Stimulated activated CD4-positive, alpha-beta T cell treated with anti-CD3 and anti-CD28 coated beads, Interleukin-1b, Interleukin-23, amount 100 ng/mL, for 1 hour (primary cell): Measurements from ENCODE around the gene KLF8.

Experiments used
- DNase-seq, 2 donors: peaks; one replicate each; pipeline ENCODE4 v3.0.0-alpha.2; 2020; ENCODE audit warnings: low read depth in 2 of 2

The KLF8 gene

GRCh38 chrX:56309881-56310280 lies 77.7 kb downstream of the KLF8 start:
- DNase-seq, result no peak

- DNase-seq, result no peak
These were observed 78.4 kb downstream of the KLF8 start for GRCh38 chrX:56310581-56310980.

GRCh38 chrX:56313308-56313707 lies 81.2 kb downstream of the KLF8 start:
- DNase-seq, result no peak

GRCh38 chrX:56314334-56314733 lies 82.2 kb downstream of the KLF8 start:
- DNase-seq, result no peak

- no peak for DNase-seq
These were observed 85.9 kb downstream of the KLF8 start for GRCh38 chrX:56318076-56318475.

GRCh38 chrX:56319165-56319564 lies 87.0 kb downstream of the KLF8 start:
- no peak for DNase-seq
